ENCODE results near the gene PAGE3.

Gene PAGE3

DNA sequence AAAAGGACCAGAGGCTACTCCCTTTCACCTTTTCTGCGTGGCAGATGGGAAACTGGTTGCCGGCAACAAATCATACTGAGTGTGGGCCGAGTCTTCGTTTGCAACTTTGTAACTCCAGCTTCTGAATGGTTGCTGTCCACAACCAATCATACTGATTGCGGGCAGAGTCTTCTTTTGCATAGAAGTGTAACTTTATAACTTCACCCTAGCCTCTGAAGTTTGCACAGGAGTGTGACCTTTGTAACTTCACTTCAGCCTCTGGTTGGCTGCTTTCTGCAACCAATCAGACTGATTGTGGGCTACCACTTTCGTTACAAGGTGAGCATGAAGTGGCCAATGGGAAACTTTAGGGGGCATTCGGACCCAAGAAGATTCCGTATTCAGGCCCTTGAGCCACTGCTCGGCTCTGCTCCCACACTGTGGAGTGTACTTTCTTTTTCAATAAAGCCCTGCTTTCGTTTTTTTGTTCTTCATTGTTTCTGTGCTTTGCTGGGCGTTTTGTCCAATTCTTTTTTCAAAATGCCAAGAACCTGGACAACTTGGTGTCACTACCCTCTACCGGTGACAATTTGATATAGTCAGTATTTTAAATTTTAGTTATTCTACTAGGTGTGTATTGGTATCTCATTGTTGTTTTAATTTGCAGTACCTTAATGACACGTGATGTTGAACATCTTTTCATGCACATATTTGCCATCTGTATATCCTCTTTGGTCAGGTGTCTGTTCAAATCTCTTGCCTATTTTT is 53.6 kb downstream of the PAGE3 start:
- CTCF ChIA-PET = no interaction called here
- POLR2A ChIA-PET = no interaction called here
- Histone ChIP-seq H3K27ac (ENCODE audit: extremely low read depth, low read depth, low read length) (no peak overlapping the region), H3K9me3 (ENCODE audit: control insufficient read depth, insufficient read depth, low read depth, low read length) (no peaks in the 10 kb centered on the region; the same call in 1 of the 2 replicates), H3K4me3 (ENCODE audit: low read depth, low read length) (no peak overlapping the region), H3K4me1 (ENCODE audit: control insufficient read depth, insufficient read depth, low read length) (no peaks in the 10 kb centered on the region), H3K36me3 (ENCODE audit: control insufficient read depth in 2 of 2, insufficient read depth in 1 of 2, low read length in 2 of 2) (no peaks in the 10 kb centered on the region)
- TF ChIP-seq ZNF138 (tag by site-specific recombination; IDR thresholded peaks at IDR 0.05; ENCODE audit: borderline replicate concordance) (no peak), ZNF626 (tag by site-specific recombination; IDR thresholded peaks at IDR 0.05) (no peak), SALL2 (tag by site-specific recombination; IDR thresholded peaks at IDR 0.05; ENCODE audit: borderline replicate concordance) (no peak), ZNF335 (tag by site-specific recombination; conservative IDR thresholded peaks at IDR 0.05) (no peak), ZNF16 (tag by site-specific recombination; IDR thresholded peaks at IDR 0.05; ENCODE audit: low read depth) (no peak), ZFHX2 (tag by site-specific recombination; conservative IDR thresholded peaks at IDR 0.05) (no peak), ZNF785 (tag by site-specific recombination; IDR thresholded peaks at IDR 0.05) (no peak), ZXDB (tag by site-specific recombination; IDR thresholded peaks at IDR 0.05) (no peak)
- TF ChIP-seq, protein P1, sequence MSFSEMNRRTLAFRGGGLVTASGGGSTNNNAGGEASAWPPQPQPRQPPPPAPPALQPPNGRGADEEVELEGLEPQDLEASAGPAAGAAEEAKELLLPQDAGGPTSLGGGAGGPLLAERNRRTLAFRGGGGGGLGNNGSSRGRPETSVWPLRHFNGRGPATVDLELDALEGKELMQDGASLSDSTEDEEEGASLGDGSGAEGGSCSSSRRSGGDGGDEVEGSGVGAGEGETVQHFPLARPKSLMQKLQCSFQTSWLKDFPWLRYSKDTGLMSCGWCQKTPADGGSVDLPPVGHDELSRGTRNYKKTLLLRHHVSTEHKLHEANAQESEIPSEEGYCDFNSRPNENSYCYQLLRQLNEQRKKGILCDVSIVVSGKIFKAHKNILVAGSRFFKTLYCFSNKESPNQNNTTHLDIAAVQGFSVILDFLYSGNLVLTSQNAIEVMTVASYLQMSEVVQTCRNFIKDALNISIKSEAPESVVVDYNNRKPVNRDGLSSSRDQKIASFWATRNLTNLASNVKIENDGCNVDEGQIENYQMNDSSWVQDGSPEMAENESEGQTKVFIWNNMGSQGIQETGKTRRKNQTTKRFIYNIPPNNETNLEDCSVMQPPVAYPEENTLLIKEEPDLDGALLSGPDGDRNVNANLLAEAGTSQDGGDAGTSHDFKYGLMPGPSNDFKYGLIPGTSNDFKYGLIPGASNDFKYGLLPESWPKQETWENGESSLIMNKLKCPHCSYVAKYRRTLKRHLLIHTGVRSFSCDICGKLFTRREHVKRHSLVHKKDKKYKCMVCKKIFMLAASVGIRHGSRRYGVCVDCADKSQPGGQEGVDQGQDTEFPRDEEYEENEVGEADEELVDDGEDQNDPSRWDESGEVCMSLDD (tag by site-specific recombination; IDR thresholded peaks at IDR 0.05) = no peak
- TF ChIP-seq, protein P2, sequence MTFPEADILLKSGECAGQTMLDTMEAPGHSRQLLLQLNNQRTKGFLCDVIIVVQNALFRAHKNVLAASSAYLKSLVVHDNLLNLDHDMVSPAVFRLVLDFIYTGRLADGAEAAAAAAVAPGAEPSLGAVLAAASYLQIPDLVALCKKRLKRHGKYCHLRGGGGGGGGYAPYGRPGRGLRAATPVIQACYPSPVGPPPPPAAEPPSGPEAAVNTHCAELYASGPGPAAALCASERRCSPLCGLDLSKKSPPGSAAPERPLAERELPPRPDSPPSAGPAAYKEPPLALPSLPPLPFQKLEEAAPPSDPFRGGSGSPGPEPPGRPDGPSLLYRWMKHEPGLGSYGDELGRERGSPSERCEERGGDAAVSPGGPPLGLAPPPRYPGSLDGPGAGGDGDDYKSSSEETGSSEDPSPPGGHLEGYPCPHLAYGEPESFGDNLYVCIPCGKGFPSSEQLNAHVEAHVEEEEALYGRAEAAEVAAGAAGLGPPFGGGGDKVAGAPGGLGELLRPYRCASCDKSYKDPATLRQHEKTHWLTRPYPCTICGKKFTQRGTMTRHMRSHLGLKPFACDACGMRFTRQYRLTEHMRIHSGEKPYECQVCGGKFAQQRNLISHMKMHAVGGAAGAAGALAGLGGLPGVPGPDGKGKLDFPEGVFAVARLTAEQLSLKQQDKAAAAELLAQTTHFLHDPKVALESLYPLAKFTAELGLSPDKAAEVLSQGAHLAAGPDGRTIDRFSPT (tag by site-specific recombination; IDR thresholded peaks at IDR 0.05) = no peak
- TF ChIP-seq, protein P3, sequence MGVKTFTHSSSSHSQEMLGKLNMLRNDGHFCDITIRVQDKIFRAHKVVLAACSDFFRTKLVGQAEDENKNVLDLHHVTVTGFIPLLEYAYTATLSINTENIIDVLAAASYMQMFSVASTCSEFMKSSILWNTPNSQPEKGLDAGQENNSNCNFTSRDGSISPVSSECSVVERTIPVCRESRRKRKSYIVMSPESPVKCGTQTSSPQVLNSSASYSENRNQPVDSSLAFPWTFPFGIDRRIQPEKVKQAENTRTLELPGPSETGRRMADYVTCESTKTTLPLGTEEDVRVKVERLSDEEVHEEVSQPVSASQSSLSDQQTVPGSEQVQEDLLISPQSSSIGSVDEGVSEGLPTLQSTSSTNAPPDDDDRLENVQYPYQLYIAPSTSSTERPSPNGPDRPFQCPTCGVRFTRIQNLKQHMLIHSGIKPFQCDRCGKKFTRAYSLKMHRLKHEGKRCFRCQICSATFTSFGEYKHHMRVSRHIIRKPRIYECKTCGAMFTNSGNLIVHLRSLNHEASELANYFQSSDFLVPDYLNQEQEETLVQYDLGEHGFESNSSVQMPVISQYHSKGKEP (tag by site-specific recombination; IDR thresholded peaks at IDR 0.05) = no peak
- TF ChIP-seq, protein P4, sequence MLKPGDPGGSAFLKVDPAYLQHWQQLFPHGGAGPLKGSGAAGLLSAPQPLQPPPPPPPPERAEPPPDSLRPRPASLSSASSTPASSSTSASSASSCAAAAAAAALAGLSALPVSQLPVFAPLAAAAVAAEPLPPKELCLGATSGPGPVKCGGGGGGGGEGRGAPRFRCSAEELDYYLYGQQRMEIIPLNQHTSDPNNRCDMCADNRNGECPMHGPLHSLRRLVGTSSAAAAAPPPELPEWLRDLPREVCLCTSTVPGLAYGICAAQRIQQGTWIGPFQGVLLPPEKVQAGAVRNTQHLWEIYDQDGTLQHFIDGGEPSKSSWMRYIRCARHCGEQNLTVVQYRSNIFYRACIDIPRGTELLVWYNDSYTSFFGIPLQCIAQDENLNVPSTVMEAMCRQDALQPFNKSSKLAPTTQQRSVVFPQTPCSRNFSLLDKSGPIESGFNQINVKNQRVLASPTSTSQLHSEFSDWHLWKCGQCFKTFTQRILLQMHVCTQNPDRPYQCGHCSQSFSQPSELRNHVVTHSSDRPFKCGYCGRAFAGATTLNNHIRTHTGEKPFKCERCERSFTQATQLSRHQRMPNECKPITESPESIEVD (tag by site-specific recombination; IDR thresholded peaks at IDR 0.05) = no peak
